Fibroblast of skin of left biceps (primary cell): ENCODE measurements around the gene SUCO.
"Not testable (repeated sequence)": the region's sequence is repeated elsewhere in the genome, so short reads cannot be mapped to it uniquely, and the experiment has no call there.

Source experiments
- DNase-seq, 2 experiments: peaks; one replicate each; pipeline ENCODE4 v3.0.0-alpha.2; 2013; ENCODE audit warnings: low read depth in 2 of 2

SUCO gene

DNA sequence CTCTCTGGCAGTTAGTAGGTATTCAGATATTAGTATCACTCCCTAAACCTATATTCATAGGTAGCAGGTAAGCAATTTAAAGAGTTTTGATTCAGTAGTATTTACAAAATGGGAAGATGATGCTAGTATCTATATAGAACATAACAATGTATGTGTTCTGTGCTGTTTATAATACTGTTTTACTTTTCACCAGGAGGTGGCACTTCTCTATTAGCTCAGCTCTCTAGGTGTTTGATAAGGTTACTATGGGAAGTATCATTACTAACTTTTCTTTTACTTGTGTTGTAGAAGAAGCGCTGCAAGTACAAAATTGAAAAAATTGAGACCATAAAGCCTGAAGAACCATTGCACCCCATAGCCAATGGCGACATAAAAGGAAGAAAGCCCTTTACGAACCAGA lies 76.6 kb downstream of the SUCO start:
- no peak for DNase-seq

DNA sequence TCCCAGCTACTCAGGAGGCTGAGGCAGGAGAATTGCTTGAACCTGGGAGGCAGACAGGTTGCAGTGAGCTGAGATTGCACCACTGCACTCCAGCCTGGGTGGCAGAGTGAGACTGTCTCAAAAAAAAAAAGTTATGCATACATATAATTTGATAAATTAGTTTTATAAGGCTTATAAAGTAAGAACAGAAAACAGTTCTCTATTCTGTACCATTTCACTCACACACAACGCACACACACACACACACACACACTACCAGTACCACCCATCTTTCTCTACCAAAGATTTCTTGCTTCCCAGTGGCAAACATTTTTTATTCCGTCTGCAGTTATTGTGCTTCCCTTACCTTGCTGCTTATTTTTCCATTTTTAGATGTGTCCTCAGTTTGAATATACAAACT lies 79.5 kb downstream of the SUCO start:
- no peak for DNase-seq

DNA sequence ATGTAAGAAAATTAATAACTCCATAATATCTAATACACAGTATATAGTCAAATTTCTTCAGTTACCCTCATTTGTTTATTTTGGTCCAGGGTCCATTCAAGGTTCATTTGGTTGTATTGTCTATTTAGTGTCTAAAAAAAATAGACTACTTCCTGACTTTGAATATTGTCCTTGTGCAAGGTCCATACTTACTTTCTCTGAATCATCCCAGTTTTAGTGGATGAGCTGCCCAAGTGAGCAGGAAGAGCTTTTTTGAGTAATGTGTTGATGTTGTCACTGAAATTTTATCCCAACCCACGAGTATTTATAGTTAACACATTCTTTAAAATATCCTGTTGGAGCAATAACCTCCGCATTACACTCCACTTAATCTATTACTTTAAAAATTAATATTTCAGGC lies 80.3 kb downstream of the SUCO start:
- DNase-seq, result no peak

DNA sequence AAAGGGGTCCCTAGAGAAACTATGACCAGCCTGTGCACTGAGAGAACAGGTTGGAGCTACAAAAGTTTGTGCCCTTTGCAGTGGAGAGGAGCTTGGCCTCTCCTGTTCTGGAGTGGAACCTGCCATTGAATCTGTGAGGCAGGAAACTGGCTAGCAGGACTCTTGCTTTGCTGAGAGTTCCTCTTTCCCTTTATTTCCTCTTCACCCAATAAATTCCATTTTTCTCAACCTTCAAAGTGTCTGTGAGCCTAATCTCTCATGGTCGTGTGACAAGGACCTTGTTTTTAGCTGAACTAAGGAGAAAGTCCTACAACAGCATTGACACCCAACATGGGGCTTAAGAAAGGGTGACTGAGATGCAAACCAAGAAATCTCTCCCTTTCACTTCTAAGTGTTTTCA lies 83.2 kb downstream of the SUCO start:
- no peak for DNase-seq

DNA sequence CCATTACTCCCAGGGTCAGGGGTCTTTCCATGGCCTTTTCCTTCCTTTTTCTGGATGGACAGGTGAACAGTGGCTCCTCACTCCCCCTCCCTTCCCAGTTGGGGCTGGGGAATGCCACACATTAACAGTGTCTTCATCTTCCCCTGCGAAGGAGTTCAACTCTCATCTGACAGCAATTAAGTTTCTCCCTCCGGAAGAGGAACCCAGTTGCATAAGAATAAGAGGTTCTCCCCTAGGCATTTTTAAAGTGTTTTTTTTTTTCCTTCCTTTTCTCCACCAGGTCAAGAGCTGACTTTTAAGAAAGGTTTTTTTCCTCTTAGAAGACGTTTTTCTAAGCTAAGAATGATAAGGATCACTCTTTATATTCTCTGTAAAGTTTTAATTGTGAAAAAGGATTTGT lies 83.7 kb downstream of the SUCO start:
- no peak for DNase-seq

DNA sequence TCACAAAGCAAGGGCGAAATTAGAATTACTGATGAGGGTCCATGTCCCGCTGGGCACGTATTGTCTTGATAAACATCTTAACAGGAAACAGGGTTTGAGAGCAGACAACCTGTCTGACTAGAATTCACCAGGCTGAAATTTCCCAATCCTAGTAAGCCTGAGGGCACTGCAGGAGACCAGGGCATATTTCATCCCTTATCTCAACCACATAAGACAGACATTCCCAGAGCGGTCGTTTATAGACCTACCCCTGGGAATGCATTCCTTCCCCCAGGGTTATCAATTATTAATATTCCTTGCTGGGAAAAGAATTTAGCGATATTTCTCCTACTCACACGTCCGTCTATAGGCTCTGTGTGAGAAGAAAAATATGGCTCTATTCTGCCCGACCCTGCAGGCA lies 87.7 kb downstream of the SUCO start:
- not testable (repeated sequence) for DNase-seq

DNA sequence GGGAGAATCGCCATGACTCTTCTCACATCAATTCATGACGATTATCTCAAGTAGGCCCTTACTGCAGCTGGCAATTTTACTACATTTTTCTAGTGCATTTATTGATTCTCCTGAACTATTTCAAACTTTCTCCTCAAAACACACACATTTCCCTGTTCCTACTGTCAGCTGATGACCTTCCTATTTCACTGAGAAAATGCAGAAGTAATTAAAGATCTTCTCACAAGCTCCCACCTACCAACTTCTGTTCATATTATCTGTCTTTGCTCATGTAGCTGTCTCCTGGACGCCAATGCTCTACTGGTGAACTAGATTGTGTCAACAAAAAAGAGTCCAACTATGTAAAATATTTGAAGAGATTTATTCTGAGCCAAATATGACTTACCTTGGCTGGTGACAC lies 89.6 kb downstream of the SUCO start:
- no peak for DNase-seq

DNA sequence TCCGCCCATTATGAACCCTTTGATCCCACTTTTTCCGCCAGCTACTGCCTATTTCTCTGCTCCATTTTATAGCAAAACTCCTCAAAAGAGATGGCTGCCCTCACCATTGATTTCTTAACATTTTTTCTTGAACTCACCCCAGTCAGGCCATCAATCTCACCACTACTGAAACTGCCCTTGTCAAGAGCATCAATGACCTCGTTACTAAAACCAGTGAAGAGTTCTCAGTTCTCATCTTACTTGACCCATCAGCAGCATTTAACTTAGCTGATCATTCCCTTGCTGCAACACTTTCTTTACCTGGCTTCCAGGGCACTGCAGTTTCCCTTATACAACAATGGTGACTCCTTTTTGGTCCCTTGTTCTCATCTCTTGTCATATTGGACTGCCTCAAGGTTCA lies 90.8 kb downstream of the SUCO start:
- no peak for DNase-seq

DNA sequence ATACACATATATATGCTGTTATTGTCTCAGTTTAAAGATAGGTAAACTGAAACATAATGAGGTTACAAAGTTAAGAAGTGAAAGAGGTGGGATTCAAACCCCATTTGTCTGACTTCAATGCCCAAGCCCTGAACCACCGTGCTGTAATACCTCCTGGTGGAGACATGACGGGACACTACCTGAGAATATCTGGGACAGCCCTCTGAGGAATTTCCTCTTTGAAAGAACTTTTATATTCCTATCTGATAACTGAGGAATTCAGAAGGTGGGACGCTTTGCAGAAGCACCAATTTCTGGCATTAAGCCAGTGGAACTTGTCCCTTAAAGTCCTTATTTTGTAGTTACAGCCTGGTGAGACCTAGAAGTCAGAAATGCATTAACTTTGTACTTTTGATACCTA lies 93.9 kb downstream of the SUCO start:
- DNase-seq, result no peak

DNA sequence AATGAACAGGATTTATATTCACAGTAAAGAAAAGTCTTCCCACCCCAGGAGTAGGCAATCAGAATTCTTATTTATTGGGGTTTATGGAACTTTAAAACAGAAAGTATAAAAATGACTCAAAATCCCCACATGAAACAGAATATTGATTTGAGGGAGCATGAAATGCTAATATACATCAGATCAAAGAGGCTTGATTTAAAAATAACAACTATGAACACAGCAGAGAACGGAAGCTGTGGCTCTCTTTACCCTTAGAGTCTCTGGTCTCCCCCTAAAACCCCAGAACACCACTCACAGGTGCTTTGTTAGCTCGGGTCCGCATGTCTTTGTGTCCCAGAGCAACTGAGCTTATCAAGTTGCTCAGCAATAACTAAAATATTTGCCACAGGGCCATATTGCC lies 94.8 kb downstream of the SUCO start:
- no peak for DNase-seq

DNA sequence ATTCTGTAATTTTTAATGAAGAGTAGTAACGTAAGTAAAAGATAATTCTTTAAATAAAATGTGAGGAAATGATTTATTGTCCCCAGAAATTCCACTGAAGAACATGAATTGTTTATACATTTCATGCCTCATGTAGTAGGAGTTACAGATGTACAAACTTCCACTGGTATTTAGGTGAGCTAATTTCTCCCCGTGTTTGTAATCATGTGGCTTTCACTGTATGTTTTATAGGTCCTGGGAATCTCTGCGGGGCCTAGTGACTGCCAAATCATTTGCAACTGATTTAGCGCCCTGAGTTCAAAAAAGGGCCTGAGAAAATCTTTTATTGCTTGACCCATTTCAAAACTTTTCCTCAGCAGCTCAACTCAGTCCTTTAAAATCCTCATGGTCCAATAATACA lies 95.5 kb downstream of the SUCO start:
- DNase-seq, result peak; percentile 29 to 35

DNA sequence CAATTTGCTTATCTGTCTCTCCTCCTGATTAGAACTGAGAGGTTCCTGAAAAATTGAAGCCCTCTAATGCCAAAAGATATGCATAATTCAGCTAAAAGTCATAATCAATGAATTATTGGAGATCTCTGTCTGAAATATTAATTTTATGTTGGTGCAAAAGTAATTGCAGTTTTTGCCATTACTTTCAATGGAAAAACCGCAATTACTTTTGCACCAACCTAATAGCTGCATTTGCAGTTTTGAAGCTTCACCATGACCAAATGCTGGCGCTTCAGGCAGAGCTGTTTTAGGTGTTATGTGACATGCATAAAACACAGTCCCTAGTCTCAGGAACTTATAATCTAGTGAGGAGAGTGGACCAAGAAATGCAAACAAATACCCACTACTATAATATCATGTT lies 96.2 kb downstream of the SUCO start:
- DNase-seq, result no peak

DNA sequence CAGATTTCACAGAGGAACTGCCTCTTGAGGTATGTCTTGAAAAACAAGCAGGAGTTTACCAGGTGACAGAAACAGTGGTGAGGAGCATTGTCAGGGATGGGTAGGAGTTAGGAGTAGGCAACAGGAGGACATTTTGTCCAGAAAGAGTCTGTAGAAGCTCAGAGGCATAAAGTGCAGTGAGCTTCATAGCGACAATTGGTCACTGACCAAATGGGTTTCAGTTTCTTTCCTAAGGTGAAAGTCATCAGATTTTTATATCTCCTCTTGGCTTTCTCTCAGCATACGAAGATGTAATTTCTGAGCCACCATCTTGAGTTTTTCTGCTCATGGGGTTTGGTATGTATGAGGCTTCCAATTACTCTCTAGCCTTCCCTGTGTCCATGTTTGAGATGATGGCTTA lies 96.7 kb downstream of the SUCO start:
- no peak for DNase-seq

DNA sequence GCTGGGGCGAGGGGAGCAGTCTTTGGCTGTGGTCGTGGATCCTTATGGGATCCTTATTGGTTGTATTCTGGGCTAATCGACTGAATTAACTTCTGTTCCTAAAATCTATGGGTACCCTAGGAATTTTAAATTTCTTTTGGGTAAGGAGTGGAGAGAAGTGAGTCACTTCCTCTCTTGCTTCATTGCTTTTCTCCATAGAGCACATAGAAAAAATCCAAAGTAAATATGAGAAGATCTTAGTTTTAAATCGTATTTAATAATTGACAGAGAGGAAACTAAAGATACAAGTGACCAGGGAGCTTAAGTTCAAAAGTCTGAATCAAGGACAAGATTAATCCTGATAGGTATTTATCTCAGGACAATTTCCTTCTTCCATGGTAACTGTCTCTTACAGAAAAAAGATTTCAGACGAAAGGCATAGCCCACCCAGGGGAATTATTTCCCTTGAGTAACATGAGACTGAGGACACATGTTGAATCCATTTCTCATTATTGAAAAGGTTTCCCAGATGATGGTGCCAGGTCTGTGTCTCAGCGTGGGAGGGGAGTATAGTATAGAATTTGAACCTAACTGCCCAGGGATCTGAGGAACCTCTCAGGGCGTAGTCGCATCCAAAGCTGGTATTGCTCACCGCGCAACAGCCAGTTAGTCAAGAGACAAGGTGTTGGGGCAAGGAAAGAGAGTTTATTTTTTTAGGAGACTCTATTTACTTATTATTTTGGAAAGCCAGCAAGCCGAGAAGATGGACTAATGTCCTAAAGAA lies 97.3 kb downstream of the SUCO start:
- DNase-seq, result no peak

DNA sequence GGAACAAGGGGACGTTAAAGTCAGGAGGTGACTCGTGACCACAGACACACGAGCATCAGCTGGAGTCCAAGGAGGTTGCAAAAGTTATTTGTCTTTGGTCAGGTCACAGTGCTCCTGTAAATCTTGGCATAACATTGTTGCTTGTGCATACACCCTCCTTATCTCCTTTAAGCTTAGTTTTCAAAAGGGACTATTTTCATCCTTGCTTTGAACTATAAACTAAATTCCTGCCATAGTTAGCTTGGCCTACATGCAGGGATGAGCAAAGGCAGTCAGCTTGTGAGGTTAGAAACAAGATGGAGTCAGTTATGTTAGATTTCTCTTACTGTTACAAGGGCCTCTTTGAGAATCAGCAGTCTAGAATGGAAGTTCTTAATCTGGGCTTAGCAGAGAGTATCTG lies 97.9 kb downstream of the SUCO start:
- DNase-seq, result no peak

DNA sequence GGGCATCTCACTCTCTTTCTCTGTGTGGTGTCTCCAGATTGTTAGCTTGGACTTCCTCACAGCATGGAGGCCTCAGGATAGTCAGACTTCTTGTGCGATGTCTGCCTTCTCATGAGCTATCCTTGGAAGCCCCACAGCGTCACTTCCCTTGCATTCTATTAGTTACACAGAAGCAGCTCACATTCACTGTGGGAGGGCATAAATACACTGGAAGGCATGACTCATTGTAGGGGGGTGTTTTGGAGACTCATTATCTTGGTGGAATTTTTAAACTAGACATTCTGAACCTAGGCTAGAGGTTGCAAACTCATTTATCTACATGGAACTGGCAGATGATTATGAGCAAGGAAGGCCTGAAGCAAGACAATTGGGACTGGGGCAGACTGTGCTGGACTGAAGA lies 104.6 kb downstream of the SUCO start:
- peak; percentile 30 to 49 for DNase-seq

DNA sequence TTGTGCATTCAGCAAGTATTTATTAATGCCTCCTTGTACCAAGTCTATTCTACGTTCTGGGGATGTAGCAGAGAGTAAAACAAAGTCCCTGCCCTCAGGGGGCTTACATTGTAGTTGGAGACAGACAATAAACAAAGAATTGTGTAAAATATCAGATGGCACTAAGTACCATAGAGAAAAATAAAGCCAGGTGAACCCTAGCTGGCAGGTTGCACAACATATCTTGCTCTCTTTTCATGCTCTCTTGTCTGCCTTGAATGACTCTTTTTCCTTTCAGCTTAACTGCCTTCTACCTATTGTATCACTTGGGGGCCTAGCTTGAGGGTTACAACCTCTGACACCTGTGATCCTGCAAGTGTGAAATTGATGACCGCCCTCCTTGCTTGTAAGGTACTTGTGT lies 105.3 kb downstream of the SUCO start:
- no peak for DNase-seq

DNA sequence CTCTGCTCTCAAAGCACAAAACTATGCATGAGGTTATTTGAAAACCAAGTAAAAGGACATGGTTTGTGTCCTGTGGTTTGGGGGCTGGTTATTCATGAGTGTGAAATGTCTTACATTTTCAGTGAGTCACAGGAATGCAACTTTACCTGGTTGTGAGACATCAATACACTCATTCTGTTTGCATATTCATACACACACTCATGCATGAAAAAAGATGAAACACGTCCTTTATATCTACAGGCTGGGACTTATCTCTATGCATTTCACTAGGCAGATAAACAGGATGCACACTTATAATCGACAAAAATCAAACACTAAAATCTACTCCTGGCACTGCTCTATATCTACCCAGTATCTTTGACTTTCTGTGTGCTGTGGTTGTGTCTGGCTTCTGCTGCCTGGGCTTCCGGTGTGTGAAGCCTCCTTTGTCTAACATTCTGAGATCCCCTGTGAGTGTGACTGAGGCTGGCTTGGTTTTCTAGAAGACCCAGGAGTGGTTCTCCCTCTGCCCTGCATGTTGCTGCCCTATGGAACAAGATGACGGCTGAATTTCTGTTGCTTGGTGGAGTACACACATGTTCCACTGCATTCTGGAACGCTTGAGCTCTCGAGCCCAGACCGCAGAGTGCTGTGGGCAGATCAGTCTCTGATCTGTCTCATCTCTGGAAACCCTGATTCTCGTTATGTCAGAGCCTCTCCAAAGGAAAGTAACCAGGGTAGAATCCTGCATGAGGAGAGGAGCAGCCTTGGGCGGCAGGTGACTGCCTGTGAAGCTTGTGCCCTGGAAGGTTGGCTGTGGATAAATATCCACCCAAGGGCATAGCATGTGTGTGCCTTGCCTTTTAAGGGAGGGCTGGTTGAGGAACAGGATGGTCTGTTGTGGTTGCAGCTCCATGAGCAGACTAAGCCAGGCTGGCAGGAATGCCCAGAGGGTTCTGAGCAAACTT lies 106.2 kb downstream of the SUCO start:
- DNase-seq, result peak; percentile 78 to 84

DNA sequence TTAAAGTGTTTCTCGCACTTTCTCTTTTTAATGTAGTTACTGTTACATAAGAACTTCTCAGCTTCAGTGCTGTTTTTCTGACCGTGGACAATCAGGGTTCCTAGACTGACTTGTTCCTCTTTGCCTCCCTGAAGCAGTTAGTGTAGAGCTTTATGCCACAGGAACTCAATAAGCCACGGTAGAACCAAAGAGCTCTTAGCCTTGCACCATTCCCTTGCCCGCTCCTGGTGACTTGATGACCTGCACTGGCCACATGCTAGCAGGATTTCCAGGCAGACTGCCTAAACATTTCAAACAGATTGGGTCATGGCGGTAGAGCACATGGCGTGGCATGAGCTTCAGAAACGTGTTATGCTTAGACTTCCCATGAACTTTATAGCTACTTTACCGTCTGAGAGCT lies 107.2 kb downstream of the SUCO start:
- no peak for DNase-seq

DNA sequence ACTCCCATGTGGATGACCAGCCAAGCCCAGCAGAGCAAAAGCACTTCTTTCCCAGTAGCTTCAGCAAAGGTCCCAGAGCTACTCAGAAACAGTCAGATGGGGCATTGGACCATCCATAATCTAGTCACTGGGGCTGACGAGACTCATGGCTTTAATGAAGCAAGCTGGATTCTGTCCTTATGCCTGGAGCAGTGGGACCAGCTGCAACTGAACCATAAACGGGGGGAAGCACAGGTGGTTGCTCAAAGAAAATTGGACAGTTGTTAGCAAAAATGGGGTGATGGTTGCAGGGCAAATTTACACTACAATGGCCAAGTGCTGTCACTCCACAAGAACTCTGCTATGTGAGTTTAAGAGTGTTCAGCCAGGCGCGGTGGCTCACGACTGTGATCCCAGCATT lies 108.5 kb downstream of the SUCO start:
- no peak for DNase-seq

DNA sequence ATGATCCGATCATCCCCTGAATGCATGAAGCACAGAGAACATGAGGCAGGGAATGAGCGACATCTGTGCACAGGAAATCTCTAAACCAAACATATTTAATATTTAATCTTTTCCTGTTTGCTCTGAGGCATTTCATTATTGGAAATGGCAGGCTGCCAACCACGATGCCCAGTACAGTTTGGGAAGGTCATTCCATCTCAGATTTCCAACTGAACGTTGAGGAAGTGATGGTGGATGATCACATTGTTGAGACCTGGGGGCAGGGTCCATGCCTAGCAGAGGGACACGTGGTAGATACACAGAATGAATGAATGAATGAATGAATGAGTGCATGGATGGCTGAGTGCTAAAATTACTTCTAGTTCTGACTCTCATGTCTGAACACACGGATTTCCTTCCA lies 110.0 kb downstream of the SUCO start:
- no peak for DNase-seq

DNA sequence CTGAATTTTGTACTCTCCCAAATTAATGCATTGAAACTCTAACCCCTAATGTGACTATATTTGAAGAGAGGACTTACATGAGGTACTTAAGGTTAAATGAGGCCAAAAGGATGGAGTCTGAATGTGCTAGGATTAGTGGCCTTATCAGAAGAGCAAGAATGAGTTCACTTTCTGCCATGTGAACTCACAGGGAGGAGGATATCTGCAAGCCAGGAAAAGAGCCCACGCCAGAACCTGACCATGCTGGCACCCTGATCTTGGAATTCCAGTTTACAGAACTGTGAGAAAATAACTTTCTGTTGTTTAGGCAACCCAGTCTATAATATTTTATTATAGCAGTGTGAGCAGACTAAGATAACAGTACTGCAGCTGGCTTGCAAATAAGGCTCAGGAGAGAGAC lies 113.7 kb downstream of the SUCO start:
- DNase-seq, result no peak

DNA sequence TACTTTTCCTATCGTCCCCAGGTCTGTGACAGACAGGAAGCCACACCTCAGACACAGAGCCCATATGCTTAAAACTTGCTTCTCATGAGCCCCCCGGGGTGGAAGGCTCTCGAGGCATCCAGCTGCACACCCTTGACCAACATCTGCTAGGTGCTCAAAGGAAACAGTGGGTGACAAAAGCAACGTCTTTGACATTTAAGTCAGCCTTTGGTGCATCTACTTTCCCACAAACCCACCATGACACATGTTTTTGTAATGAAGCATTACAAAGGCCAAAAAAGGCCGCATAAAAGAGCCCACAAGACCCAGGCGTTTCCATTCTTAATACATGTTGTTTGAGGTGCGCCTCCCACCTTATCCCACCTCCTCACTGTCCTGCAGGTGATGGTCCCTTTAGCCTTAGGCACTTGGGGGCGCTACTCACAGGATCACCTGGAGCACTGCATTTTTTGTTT lies 114.2 kb downstream of the SUCO start:
- no peak for DNase-seq
